ENCODE results near the gene TP53I13.
A peak's percentile ranks its signal among the peaks of the same experiment; 100 is the strongest.

The TP53I13 gene

DNA sequence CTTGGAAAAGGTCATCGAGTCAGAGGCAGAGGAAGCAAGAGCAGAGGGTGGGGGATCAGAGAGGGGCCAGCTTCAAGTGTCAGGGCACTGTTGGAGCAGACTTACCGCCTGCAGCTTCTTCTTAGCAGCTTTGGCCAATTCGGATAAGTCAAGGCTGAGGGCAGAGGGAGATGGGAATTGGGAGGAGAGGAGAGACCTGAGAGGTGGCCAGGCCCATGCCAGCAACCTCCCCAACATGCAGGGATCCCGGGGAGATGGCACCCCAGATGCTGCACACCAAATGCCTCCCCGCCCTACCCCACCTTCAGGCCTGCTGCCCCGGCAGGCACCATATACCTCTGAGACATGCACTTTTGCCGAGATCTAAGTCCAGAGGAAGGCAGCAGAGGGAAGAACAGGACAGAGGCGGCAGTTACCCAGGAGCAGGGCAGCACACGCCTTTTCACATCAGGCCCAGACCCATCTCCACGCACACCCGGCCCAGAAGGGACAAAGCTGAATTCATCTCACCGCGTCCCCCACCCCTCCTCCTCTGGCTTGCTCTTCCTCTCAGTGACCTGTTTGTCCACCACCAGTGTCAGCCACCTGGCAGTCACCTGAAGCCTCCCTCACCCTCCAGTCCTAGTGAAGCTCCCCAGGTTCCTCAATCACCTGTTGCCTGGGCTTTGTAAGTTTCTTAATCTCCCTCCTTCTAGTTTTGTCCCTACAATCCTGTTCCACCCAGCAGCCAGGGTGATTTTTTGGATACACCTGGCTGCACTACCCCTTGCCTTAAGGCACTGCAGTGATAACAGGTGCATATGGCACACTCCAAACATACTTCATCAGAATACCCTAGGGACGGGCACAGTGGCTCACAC, 10.4 kb downstream of the TP53I13 start:
- TF ChIP-seq ZFX (IDR thresholded peaks at IDR 0.05) = no peak
- TF ChIP-seq, protein P1, sequence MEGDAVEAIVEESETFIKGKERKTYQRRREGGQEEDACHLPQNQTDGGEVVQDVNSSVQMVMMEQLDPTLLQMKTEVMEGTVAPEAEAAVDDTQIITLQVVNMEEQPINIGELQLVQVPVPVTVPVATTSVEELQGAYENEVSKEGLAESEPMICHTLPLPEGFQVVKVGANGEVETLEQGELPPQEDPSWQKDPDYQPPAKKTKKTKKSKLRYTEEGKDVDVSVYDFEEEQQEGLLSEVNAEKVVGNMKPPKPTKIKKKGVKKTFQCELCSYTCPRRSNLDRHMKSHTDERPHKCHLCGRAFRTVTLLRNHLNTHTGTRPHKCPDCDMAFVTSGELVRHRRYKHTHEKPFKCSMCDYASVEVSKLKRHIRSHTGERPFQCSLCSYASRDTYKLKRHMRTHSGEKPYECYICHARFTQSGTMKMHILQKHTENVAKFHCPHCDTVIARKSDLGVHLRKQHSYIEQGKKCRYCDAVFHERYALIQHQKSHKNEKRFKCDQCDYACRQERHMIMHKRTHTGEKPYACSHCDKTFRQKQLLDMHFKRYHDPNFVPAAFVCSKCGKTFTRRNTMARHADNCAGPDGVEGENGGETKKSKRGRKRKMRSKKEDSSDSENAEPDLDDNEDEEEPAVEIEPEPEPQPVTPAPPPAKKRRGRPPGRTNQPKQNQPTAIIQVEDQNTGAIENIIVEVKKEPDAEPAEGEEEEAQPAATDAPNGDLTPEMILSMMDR (conservative IDR thresholded peaks at IDR 0.05) = no peak
- no peak overlapping the region for H3K27ac ChIP-seq

DNA sequence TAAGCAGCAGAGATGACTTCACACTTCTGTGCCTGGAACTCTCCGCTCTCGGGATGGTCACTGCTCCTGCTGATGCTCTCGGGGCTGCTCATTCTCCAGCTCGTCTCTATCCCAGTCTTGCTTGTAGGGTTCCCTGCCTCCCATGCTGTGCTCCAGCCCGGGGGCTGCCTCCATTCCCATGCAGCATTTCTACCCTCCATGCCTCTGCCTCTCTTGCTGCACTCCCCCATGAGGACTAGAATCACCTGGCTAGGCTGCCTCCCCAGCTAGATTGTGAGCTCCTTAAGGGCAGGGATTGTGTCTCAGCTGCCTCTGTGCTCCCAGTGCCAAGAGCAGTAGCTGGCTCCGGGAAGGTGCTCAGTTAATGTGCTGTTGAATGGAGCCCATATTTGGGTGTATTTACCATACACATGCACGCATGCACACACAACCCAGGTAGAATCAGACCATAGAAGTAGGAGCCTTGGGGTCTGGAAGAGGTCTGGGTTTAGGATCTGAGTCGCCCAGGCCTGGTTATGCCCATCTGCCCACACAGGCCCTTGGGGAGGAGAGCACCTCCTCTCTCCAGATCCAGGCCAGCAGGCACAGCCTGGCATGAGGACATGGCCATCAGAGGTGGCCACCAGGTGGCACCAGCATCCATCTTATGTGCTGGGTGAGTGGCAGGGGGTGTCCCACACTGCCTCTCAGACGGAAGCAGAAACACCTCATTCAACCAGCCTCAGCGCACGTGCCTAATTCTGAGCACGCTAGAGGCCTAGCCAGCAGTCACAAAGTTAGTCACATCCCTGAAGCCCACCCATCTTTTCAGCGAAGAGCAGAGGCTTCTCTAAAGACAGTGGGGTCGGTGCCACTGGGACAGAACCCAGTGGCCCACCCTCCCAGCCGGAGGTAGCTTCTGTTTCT, 11.6 kb downstream of the TP53I13 start:
- peak overlapping the region; percentile 26 for H3K27ac ChIP-seq
- TF ChIP-seq, protein P1 (conservative IDR thresholded peaks at IDR 0.05) = peak; percentile 95
- peak; percentile 26; the same call in 1 of the 2 replicates for TF ChIP-seq ZFX (IDR thresholded peaks at IDR 0.05)

DNA sequence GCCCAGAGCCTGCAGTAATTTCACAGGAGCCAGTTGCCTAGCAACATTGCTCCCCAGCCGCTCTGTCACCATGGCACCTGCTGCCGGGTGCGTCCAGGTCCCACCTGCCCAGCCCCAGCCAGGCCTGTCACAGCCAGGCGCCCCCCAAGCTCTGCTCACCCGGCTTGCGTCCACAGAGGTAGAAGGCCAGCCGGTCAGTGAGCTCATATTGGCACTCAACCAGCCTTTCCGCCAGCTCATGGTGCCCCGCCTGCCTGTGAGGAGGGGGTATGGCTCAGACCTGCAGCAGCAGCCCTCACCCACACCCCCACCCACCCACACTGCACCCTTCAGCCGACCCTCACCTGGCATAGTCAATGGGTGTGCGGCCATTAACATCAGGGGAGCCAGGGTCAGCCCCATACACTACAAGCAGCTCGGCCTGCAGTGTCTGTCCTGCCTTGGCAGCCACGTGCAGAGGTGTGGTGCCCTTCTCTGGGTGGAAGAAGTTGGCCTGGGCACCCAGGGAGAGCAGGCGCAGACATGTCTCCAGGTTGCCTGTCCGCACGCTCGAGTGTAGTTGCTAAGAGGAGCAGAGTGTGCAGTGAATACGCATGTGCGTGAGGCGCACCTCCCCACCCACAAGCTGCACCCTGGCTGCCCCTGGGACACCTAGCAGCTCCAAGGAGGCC, 13.2 kb downstream of the TP53I13 start:
- no peak for TF ChIP-seq ZFX (IDR thresholded peaks at IDR 0.05)
- H3K27ac ChIP-seq = no peak overlapping the region; the same call in 1 of the 2 replicates

DNA sequence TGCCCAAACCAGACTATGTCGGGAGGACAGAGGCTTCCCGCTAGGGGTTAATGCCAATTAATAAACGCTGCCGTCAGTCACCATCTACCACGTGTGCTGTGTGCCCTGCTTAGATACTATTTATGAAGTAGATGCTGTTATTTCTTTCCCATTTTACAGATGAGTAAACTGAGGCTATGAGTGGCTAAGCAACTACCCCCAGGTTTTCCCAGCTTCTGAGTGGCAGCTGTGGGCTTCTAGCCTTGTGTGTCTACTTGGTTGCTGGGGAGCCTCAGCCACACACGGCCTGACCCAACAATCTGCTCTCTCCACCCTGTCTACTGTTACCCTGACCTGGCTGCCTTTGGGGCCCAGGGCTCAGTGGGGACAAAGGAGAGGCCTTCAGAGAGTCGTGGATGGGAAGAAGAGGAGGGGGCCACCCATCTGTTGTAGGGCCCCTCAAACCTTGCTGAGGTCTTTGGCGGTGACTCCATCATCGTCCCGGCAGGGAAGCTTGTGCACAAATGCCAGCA, 13.8 kb downstream of the TP53I13 start:
- H3K27ac ChIP-seq = no peak overlapping the region

DNA sequence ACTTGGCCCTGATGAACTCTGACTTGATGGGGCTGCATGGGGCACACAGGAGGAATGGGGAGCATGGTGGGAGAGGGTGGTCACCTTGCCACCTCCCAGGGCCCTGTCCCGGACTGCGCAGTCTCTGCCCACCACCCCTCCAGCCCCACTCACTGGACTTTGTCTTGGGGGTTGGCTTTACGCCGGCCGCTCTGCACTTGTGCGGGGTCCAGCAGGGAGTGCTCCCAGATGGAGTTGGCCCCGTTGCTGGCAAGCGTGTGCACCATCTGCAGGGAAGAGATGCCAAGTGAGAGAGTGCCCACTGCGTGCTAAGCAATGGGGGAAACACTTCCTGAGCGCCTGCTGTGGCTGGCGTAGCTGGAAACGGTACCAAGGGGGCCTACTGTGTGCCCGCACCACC, 14.3 kb downstream of the TP53I13 start:
- no peak for TF ChIP-seq ZFX (IDR thresholded peaks at IDR 0.05)
- TF ChIP-seq, protein P1 (conservative IDR thresholded peaks at IDR 0.05) = no peak
- H3K27ac ChIP-seq = no peak overlapping the region

More for the DNA sequence above, 13.8 kb downstream of the TP53I13 start:
- TF ChIP-seq, protein P1 (conservative IDR thresholded peaks at IDR 0.05) = no peak
- TF ChIP-seq ZFX (IDR thresholded peaks at IDR 0.05) = no peak

DNA sequence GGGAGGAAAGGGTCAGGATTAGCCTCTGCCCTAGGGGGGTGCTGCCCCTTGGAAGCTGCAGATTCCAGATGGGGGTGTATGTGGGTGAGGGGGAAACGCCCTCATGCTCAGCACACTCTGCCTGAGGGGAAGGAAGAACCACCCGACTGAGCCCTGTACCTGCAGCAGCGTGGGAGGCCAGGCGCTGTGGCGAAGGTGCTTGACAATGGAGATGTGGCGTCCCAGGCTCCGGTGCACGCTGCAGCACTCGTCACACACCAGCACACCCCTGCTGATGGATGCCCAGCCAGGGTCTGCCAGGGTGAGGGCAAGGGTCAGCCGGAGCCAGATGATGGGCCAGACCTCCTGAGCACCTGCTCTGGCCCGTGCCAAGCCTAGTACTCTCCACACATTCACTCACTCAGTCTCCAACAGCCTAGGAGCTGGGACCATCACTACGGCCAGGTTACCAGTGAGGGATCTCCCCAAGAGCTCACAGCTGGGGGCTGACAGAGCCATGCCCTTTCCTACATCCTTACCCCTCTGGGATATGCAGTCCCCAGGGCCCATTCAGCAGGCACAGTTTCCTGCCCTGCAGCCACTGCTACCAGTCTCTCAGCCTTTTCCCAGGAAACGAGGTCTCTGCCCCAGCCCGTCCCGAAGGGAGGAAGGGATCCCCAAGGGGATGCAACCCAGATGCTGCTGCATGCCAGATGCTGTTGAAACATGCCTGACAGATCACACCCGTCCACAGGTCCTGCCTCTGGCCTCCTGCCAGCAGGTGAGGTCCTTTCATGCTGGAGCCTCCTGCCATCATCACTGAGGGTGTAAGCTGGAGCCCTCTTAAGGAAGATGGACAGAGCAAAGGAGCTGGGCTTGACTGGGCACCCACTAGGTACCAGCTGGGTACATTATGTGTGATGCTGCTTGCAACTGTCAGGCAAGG, 15.1 kb downstream of the TP53I13 start:
- no peak for TF ChIP-seq ZFX (IDR thresholded peaks at IDR 0.05)
- TF ChIP-seq, protein P1 (conservative IDR thresholded peaks at IDR 0.05) = no peak

More for the DNA sequence above, 15.1 kb downstream of the TP53I13 start:
- H3K27ac ChIP-seq = no peak overlapping the region

Measured in C4-2B (cell line).